ENCODE measurements around the gene DIDO1.

DNA sequence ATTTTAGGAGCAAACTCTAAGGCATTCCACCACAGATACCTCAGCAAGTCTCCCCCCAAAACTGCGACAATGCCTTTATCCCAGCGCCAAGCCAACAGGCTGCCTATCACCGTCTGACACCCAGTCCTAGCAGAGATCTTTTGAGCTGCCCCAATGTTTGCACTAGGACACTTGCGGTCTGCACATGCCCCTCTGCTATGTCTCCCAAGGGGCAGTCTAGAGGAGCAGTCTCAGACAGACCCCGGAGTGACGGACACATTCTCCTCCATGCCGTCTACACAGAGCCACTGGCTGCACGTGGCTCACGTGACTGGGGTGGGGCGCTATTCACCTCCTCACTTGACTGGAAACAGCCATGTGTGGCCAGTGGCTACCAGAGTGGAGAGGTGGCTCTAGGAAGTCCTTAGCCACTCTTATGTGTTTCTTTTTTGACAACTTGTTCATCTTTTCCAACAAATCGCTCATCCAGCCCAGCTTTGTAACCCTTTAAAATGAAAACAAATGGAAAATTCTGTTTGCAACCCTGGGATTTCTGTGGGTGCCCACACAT lies 16.0 kb downstream of the DIDO1 start:
- TF ChIP-seq, protein P1, sequence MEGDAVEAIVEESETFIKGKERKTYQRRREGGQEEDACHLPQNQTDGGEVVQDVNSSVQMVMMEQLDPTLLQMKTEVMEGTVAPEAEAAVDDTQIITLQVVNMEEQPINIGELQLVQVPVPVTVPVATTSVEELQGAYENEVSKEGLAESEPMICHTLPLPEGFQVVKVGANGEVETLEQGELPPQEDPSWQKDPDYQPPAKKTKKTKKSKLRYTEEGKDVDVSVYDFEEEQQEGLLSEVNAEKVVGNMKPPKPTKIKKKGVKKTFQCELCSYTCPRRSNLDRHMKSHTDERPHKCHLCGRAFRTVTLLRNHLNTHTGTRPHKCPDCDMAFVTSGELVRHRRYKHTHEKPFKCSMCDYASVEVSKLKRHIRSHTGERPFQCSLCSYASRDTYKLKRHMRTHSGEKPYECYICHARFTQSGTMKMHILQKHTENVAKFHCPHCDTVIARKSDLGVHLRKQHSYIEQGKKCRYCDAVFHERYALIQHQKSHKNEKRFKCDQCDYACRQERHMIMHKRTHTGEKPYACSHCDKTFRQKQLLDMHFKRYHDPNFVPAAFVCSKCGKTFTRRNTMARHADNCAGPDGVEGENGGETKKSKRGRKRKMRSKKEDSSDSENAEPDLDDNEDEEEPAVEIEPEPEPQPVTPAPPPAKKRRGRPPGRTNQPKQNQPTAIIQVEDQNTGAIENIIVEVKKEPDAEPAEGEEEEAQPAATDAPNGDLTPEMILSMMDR (IDR thresholded peaks at IDR 0.05; ENCODE audit: insufficient read depth, low read length, poor library complexity, severe bottlenecking): no peak
- no peak for TF ChIP-seq EZH2phosphoT487 (conservative IDR thresholded peaks at IDR 0.05; ENCODE audit: low read length)

All from SU-DHL-6 (cell line).